T-helper 9 cell (primary cell): ENCODE data around the gene PARP3.
"Not testable (repeated sequence)": the region's sequence is repeated elsewhere in the genome, so short reads cannot be mapped to it uniquely, and the experiment has no call there.

Source experiments
- DNase-seq: peaks from one replicate; pipeline ENCODE4 v3.0.0-alpha.2; 2020

Gene PARP3

DNA sequence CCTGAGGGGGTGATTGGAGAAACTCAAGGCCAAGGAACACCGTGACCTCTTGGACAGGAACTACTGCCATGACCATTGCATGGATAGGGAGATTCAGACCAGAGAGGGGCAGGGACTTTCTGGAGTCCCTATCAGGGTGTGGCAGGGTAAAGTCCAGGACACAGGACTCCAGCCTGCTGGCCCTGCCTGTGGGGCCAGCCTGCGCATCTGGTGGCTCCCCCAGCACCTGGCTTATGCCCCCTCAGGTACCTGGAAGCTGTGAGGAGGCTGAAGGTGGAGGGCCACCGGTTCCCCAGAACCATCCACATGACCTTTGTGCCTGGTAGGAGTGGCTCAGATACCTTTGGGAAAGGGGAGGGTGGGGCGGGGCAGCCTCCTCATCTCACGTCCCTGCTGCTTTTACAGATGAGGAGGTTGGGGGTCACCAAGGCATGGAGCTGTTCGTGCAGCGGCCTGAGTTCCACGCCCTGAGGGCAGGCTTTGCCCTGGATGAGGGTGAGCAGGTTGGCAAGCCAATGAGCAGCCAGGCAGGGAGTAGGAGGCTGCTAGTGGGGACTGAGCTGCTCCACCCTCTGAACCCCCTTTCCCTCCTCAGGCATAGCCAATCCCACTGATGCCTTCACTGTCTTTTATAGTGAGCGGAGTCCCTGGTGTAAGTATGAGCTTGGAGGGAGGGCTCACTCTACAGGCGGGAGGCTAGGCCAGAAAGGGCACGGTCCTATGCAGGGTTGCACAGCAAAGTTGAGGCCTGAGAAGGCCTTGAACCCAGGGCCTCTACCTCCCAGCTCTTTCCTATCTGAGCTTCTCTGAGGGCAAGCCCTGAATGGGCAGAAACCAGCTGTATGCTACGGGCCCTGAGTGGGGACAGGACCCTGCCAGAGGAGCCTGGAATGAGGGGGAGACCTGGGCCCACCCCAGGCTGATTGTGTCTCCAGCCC, 44.1 kb downstream of the PARP3 start:
- DNase-seq = no peak

DNA sequence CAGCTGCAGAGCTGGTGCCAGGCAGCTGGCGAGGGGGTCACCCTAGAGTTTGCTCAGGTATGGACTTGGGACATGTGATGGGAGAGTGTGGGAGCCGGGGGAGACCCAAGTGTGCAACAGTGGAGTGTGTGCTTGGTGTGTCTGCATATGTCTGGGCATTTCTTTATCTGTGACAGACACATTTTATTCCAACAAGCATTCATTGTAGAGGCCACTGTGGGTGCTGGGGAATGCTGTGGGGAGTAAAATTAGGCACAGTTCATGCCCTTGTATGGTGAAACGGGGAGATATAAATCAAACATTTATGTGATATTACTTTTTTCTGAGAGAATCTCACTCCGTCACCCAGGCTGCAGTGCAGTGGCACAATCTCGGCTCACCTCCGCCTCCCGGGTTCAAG, 45.4 kb downstream of the PARP3 start:
- DNase-seq = no peak

DNA sequence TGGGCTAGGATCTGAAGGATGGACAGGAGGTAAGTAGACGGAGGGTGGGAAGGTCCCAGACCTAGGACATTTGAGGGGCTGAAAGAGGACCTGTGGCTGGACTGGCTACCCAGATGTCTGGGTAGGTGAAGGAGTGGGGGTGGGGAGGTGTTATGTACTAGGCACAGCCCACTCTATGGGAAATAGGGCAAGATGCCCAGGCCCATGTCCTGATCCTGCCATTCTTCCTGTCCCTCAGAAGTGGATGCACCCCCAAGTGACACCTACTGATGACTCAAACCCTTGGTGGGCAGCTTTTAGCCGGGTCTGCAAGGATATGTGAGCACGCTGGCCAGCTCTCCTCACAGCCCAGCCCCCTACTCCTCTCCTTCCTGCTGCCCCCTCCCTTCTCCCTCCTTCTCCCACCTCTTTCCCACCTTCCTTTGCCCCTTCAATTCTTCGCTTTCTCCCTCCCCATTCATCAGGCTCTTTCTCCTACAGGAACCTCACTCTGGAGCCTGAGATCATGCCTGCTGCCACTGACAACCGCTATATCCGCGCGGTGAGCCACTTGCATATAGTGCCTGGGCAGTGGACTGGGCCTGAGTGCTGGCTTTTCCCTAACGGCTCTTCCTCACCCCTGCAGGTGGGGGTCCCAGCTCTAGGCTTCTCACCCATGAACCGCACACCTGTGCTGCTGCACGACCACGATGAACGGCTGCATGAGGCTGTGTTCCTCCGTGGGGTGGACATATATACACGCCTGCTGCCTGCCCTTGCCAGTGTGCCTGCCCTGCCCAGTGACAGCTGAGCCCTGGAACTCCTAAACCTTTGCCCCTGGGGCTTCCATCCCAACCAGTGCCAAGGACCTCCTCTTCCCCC, 46.4 kb downstream of the PARP3 start:
- DNase-seq = no peak

DNA sequence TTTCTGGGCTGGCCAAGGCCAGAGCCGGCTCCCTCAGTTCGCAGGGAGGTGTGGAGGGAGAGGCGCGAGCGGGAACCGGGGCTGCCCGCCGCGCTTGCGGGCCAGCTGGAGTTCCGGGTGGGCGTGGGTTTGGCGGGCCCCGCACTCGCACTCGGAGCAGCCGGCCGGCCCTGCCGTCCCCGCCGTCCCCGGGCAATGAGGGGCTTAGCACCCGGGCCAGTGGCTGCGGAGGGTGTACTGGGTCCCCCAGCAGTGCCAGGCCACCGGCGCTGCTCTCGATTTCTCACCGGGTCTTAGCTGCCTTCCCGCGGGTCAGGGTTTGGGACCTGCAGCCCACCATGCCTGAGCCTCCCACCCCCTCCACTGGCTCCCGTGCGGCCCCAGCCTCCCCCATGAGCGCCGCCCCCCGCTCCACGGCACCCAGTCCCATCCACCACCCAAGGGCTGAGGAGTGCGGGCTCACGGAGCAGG, 48.4 kb downstream of the PARP3 start:
- DNase-seq = not testable (repeated sequence)

DNA sequence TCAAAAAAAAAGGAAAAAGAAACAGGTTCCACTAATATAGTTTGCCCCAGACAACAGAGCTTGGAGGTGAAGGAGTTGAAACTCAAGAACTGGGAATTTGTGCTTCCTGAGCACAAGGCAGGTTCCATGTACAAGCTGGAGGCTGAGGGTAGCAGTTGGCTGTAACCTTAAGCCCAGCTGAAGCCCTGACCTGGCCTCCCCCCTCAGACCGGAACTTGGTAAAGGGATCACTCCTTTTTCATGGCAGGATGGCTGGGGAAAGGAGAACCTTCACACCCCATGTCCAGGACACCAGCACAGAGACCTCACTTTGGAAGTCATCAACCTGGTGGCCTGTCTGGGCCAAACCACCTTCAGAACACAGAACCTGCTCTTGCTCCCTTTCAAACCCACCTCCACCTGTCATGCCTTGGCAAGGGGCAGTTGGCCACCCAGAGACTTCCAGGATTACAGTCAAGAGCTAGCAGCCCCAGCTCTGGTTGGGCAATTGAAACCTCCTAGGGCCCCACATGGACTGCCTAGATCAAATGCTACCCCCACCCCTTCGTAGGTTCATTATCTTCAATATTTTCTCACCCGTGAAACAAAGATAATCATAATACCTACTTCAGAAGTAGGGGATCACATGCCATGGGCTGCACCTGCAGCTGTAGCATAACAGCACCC, 50.0 kb downstream of the PARP3 start:
- no peak for DNase-seq

DNA sequence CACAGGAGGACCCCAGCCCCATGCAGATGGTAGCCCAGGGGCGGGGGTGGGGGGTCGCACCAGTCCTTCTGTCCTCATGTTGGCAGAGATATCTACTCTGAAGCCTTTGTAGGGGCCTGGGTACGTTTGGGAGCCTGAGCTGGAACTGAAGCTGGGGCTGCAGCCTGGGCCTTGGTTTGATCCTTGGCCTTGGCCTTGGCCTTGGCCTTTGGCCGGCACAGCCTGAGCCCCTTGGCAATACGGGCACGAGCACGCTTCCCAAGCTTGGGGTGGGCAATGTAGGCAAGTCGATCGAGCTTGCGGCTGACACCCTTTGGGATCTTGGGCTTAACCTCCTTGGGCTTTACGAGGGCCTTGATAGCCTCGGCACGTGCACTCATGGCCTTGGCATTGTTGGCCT, 51.5 kb downstream of the PARP3 start:
- DNase-seq = not testable (repeated sequence)

DNA sequence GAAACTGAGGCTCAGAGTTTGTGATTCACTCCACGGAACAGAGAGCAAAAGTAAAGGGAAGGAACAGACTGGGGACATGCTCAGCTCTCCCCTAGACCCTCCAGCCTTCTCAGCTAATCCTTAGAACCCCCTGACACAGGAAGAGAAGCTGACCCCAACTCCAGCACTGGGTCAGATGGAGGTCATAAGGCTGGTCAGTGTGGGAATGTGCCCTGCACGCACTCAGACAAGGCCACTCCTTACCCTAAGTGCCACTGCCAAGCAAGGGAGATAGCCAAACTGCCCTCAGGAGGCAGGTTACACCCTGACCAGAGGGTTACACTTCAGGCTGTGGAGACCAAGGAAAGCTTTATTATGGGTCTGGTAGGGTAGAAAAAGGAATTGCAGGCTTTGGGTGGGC, 52.4 kb downstream of the PARP3 start:
- no peak for DNase-seq

DNA sequence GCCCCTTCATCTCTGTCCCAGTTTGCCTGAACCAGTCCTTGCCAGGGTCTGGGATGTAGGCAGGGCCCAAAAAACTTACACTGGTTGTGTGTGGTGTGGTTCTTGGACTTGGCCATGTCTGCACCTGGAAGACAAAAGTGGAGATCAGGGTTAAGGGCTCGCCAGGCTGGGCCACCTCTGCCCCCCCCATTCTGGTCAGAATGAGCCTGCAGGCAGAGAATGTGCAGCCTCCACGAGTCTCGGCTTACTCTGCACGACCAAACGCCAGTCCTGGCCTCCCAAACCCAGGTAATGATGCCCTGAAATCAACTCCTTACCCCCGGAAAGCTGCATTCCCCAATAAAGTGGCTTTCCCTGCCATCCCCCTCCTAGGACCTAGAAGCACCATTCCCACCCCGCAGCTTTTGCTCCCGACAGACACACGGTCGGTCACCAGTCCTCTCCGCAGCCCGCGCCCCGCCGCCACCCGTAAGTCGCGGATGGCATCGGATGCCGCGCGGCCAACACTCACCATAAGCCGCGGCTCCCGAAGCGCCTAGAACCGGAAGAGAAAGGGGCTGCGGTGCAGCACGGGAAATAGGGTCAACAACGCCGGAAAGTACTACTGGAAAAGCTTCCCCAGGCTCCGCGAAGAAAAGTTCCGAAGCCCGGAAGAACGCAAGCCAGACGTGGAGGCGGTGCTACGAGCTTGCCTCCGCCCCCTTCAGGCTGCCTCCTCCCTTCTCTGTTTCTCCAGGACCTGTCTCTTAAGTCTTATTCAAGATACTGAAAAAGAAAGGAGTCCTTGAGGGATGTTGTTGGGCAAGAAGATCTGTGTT, 53.4 kb downstream of the PARP3 start, which contains the start of gene RPL29:
TSS of gene RPL29 (minus strand) at position 550 of the 818 bp plus-strand sequence. CDS start at position 116, 434 bp downstream.
- DNase-seq = peak; percentile 81

DNA sequence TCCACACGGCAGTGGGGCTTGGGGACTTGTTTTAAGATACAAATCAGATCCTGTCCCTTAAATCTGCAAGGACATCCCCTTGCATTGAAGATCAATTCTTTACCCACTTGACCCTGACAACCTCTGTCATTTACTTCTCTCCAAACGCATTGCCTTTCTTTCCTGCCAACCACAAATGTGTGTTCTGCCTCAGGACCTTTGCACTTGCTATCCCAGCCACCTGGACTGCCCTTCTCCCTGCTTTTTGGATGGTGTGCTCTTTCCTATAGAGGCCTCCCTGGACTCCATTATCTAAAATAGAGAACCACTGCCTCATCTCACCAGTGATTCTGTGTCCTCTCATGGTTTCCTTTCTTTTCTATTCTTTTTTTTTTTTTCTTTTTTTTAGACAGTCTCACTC, 55.0 kb downstream of the PARP3 start:
- no peak for DNase-seq

DNA sequence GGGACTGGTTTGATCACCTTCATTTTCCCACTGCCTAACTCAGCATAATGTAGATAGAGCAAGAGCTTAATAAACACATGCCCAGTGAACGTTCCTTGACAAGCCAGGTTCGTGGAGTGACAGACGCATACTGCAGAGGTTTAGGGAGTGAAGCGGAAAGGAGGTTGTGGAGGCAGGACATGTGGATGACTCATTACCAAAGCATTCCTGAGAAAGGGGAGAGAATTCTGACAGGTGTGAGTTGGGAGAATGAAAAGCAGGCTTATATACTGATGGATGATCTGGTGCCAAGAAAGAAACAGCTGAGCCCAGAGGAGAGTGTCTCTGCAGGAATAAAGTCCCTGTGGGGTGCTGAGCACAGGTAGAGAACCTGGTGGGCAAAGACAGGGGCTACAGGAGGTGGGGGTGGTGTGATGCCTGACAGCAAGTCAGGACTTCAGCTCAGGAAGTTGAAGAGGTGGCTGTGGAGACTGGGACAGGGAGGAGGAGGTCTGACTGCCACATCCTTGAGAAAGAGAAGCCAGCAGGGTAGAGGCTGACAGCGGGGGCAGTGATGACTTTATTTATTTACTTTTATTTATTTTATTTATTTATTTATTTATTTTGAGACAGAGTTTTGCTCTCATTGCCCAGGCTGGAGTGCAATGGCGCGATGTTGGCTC, 55.9 kb downstream of the PARP3 start:
- DNase-seq = no peak
